Tibial artery (tissue), 4 donors: ENCODE data around the gene STK4.

Experiments
- DNase-seq, 2 donors: peaks; one replicate each; pipeline ENCODE4 v3.0.0-alpha.2; 2019
- H3K27ac ChIP-seq, 2 donors: fragments of 200-600 bp; sonication (generic) in 1 of 2; 1 replicate in 1 of 2; 2 replicates in 1 of 2; pipeline ENCODE4 v1.5.1; 2018 to 2019; ENCODE audit warnings: mild to moderate bottlenecking in 1 of 2
- H3K27me3 ChIP-seq, 2 donors: fragments of 200-600 bp; sonication (generic) in 1 of 2; one replicate each; pipeline versions ENCODE4 v1.5.1 to v1.6.0; 2016 to 2019
- H3K36me3 ChIP-seq, 3 donors: fragments of 200-600 bp; sonication (generic) in 2 of 3; one replicate each; pipeline ENCODE4 v1.5.1; 2016 to 2019; ENCODE audit warnings: mild to moderate bottlenecking in 2 of 3
- H3K4me1 ChIP-seq, 4 donors: fragments of 200-600 bp; sonication (generic) in 2 of 4; 1 replicate in 3 of 4; 2 replicates in 1 of 4; pipeline ENCODE4 v1.5.1; 2016 to 2019
- H3K4me3 ChIP-seq, 2 donors: fragments of 200-600 bp; sonication (generic) in 1 of 2; 1 replicate in 1 of 2; 2 replicates in 1 of 2; pipeline ENCODE4 v1.5.1; 2018 to 2019; ENCODE audit warnings: mild to moderate bottlenecking in 2 of 2
- H3K9me3 ChIP-seq, 3 donors: fragments of 200-600 bp; sonication (generic) in 1 of 3; one replicate each; pipeline ENCODE4 v1.5.1; 2016 to 2019
- intact Hi-C: fragments of 100-400 bp; cut with DNase I; formaldehyde crosslinking; loops from one replicate; pipeline ENCODE4 v1.15.0; 2023; ENCODE audit warnings: low total_unique reads
- TF ChIP-seq, protein P1 (sequence below), 2 experiments: fragments of 200-600 bp in 1 of 2; fragments of 450-650 bp in 1 of 2; IDR thresholded peaks; one replicate each; pipeline ENCODE4 v1.5.1; 2017 to 2019; ENCODE audit warnings: antibody characterized with exemption in 2 of 2, mild to moderate bottlenecking in 1 of 2, moderate library complexity in 1 of 2

Gene STK4

GRCh38 chr20:44983093-44983674, 16.9 kb downstream of the STK4 start:
- Histone ChIP-seq H3K9me3 (no peaks in the 10 kb centered on the region), H3K36me3 (peaks cover 28 to 61% (median 35%) of the 10 kb centered on the region in 3 donors), H3K27ac (no peak overlapping the region), H3K4me3 (no peak overlapping the region), H3K4me1 (no peaks in the 10 kb centered on the region), H3K27me3 (no peaks in the 10 kb centered on the region)
- intact Hi-C loops: no loop called here
- DNase-seq: no peak
- TF ChIP-seq, protein P1, sequence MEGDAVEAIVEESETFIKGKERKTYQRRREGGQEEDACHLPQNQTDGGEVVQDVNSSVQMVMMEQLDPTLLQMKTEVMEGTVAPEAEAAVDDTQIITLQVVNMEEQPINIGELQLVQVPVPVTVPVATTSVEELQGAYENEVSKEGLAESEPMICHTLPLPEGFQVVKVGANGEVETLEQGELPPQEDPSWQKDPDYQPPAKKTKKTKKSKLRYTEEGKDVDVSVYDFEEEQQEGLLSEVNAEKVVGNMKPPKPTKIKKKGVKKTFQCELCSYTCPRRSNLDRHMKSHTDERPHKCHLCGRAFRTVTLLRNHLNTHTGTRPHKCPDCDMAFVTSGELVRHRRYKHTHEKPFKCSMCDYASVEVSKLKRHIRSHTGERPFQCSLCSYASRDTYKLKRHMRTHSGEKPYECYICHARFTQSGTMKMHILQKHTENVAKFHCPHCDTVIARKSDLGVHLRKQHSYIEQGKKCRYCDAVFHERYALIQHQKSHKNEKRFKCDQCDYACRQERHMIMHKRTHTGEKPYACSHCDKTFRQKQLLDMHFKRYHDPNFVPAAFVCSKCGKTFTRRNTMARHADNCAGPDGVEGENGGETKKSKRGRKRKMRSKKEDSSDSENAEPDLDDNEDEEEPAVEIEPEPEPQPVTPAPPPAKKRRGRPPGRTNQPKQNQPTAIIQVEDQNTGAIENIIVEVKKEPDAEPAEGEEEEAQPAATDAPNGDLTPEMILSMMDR (IDR thresholded peaks at IDR 0.05): no peak

- Histone ChIP-seq H3K27me3 (no peaks in the 10 kb centered on the region), H3K4me1 (peaks cover 0 to 26% (median 8%) of the 10 kb centered on the region in 4 donors), H3K27ac (no peak overlapping the region), H3K36me3 (peaks cover 12 to 18% (median 12%) of the 10 kb centered on the region in 3 donors), H3K4me3 (no peak overlapping the region), H3K9me3 (no peaks in the 10 kb centered on the region)
- no peak for DNase-seq
- intact Hi-C loops: no loop called here
- TF ChIP-seq, protein P1 (IDR thresholded peaks at IDR 0.05): no peak
Observed at GRCh38 chr20:44988631-44989171, 22.4 kb downstream of the STK4 start.

DNA sequence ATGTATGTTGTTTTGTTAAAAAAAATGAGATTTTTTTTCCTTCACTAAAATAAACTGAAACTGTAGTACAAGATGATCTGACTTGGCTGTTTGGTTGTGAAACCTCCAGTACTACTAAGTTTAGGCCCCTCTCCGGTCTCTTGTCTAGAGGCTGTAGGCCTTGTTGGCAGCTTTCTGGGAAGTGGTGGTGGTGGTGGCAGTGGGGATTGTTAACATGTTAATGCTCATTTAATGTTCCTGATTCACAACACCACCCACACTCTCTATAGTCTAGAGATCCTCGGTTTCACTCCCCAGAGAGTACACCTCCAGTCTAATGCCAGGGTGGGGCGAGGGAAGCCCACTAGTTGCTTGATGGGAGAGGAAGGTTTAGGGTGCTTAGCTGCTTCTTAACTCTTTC, 24.1 kb downstream of the STK4 start:
- peak overlapping the region; percentile 62 to 78 for H3K27ac ChIP-seq
- DNase-seq: peak in 1 of 2 donors; percentile 28
- intact Hi-C loops: no loop called here
- TF ChIP-seq, protein P1 (IDR thresholded peaks at IDR 0.05): no peak
- H3K9me3 ChIP-seq: no peaks in the 10 kb centered on the region
- peaks cover 0 to 16% (median 4%) of the 10 kb centered on the region in 3 donors for H3K36me3 ChIP-seq
- H3K4me3 ChIP-seq: peak overlapping the region; percentile 20
- H3K4me1 ChIP-seq: peaks cover 0 to 29% (median 8%) of the 10 kb centered on the region in 4 donors
- H3K27me3 ChIP-seq: no peaks in the 10 kb centered on the region

GRCh38 chr20:44990957-44991356, 24.6 kb downstream of the STK4 start:
- H3K27me3 ChIP-seq: no peaks in the 10 kb centered on the region
- H3K9me3 ChIP-seq: no peaks in the 10 kb centered on the region
- TF ChIP-seq, protein P1 (IDR thresholded peaks at IDR 0.05): no peak
- peak overlapping the region; percentile 62 to 78 for H3K27ac ChIP-seq
- intact Hi-C loops: no loop called here
- DNase-seq: no peak
- peaks cover 0 to 18% (median 5%) of the 10 kb centered on the region in 3 donors for H3K36me3 ChIP-seq
- peaks cover 0 to 29% (median 8%) of the 10 kb centered on the region in 4 donors for H3K4me1 ChIP-seq
- H3K4me3 ChIP-seq: peak overlapping the region; percentile 20

GRCh38 chr20:44993343-44993742, 27.0 kb downstream of the STK4 start:
- no peaks in the 10 kb centered on the region for H3K27me3 ChIP-seq
- TF ChIP-seq, protein P1 (IDR thresholded peaks at IDR 0.05): no peak
- peaks cover 0 to 29% (median 8%) of the 10 kb centered on the region in 4 donors for H3K4me1 ChIP-seq
- intact Hi-C loops: no loop called here
- peaks cover 14 to 27% (median 21%) of the 10 kb centered on the region in 3 donors for H3K36me3 ChIP-seq
- no peak for DNase-seq
- no peaks in the 10 kb centered on the region for H3K9me3 ChIP-seq
- no peak overlapping the region for H3K27ac ChIP-seq
- H3K4me3 ChIP-seq: no peak overlapping the region
